GM04504 (cell line): ENCODE data around the gene TP53I13.
"Not testable (repeated sequence)": the region's sequence is repeated elsewhere in the genome, so short reads cannot be mapped to it uniquely, and the experiment has no call there.

ENCODE experiments used
- DNase-seq: peaks from one replicate; pipeline ENCODE4 v3.0.0-alpha.2; 2012; ENCODE audit warnings: low read depth

TP53I13 gene, protein sequence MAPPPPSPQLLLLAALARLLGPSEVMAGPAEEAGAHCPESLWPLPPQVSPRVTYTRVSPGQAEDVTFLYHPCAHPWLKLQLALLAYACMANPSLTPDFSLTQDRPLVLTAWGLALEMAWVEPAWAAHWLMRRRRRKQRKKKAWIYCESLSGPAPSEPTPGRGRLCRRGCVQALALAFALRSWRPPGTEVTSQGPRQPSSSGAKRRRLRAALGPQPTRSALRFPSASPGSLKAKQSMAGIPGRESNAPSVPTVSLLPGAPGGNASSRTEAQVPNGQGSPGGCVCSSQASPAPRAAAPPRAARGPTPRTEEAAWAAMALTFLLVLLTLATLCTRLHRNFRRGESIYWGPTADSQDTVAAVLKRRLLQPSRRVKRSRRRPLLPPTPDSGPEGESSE

DNA sequence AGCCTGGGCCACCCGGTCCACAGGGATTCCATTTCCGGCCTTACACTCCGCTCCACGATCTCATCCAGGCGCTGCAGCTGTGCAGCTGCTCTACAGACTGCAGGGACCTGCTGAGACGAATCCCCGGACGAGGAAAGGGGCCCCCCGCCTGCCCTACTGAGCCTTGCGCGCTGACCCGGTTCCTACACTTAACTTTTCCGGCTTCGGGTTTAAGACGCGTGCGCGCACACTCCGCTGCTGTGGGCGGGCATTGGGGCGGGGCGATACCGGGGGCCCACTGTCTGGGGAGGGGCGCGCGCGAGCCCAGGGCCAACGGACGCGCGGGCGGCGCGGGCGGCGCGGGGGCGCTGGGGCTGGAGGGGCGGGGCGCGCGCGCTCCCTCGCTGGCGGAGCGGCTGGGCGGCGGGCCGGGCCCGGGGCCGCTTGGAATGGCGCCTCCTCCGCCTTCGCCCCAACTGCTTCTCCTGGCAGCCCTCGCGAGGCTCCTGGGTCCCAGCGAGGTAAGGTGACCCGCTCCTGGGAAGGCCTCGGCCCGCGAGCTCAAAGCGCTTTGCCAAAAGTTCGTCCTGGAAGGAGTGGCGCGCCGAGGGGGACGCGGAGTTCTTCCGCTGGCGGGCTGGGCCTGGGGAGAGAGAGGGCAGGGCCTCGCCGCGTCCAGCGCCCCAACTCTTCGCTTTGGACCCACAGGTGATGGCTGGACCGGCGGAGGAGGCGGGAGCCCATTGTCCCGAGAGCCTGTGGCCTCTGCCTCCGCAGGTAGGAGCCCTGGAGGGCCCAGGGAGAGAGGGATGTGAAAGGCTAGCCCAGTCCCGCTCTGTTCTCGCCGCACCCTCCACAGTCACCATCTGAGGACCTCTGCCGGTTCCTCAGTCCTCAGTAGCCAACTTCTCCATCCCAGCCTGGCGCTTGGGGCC, at the start of gene TP53I13:
TP53I13 (plus strand) TSS at position 371 of the 914 bp plus-strand sequence; CDS start at position 429, 58 bp downstream.
- DNase-seq: peak; percentile 48

DNA sequence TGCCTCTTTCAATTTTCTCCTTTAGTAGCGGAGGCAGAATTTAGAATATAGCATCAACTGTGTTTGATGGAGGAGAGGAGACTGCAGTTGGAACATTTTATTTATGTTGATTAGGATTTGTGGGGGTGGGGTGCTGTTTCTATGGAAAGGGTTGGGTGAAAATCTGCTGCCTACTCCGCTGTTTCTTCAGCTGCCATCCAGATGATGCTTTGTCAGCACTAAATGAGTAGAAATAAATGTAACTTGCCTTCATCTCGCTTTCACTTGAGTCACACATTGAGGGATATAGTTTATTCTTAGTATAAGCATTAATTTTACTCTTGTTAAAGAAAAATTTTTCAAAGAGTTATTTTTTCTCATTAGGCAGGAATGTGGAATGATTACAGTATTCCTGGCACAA, 43.8 kb upstream of the TP53I13 start:
- no peak for DNase-seq

DNA sequence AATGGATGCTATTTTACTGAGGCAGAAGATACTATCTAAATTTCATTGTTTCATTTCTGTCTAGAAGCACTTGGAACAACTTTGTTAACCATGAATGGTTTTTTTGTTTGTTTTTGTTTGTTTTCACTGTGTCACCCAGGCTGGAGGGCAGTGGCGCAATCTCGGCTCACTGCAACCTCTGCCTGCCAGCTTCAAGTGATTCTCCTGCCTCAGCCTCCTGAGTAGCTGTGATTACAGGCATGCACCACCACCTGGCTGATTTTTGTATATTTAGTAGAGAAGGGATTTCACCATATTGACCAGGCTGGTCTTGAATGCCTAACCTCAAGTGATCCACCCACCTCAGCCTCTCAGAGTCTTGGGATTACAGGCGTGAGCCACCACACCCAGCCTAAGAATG, 42.2 kb upstream of the TP53I13 start:
- DNase-seq: no peak

DNA sequence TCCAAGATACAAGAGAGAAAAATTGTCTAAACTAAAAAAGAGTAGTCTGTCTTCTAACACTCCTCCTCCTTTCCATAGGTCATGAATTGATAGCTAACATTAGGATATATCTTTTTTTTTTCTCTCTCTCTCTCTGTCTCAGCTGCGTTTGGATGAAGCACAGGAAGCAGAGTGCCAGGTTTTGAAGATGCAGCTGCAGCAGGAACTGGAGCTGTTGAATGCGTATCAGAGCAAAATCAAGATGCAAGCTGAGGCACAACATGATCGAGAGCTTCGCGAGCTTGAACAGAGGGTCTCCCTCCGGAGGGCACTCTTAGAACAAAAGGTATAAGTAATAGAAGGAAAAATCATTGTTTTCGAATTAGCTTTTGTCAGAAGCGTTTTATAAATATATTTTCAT, 34.5 kb upstream of the TP53I13 start:
- DNase-seq: no peak

DNA sequence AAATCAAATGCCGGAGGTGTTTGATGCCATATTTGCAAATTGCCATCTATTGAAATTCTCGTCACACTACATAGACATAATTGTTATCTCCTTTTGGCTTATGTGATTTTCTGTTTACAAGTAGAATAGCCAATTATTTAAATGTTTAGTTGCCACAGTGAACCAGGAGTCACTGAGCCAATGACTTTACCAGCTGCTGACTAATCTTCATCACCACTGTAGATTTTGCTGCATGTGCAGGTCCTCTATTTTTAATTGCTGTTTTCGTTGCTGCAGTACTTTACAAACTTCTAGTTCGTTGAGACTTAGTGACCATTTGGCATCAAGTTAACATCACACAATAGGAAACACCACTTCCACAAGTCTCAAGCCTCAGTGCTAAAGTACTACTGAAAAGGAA, 24.4 kb upstream of the TP53I13 start:
- DNase-seq: no peak

DNA sequence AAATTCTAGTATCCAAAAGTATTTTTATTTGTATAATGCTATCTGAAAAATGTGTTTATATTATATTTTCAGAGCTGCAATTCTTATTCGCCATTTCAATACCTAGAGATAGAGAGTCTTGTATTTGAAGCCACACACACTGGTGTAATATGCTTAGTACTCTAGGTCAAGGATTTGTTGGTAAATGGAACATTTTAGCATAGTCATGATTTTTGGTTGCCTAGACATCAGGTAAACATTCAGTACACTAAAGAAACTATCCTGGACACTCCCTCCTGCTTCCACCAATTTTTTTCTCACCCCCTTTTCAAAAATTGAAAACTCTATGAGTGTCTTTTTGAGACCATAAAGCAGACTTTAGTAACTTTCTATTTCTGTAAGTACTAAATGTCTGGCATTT, 22.4 kb upstream of the TP53I13 start:
- no peak for DNase-seq

DNA sequence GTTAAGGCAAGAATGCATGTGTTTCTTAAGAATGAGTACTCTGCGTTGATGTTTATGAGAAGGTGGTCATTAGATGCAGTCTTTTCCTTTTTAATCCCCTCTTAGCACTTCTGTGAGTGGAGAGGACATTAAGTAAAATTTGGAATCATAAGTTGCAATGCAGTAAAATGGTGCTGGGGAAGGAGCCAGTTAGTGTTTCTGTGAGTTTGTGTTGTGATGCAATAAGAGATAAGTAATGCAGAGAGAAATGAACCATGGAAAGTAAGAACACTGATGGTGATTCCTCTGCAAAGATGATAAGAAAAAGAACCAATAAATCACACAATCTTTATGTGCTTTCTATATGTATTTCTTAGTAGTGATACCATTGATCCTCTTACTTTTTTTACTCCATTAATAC, 21.7 kb upstream of the TP53I13 start:
- DNase-seq: no peak

DNA sequence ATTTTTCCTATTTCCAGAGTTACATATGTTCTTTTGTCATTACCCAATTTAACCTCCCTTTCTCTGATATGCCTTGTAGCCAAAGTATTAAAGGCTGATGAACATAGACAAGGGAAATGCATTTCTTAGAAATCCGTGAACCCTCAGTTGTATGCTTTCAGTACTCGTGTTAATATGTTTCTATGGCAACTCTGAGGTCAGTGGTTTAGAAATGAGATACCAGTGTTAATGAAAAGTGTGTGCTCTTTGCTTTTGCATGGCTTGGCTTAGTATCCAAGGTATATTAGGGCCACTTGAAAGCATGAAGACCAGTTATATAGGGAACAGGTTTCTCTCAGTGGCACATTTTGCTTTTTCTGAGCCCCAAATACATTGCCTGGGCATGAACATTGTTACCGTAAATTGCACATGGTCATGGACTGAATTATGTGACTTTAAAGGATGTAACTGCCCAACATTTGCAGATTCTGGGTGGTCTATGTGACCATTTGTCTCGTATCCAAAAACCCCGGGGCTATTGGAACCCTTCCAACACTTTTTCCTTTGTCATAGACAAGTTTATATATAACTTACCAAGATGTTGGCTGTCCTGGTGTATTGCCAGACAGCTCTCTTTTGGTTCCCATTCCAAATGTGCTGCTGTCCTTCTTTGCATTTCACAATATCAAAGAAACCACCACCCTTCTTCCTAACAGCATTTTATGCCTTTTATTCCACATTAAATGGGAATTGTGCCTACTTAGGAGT, 19.2 kb upstream of the TP53I13 start:
- peak; percentile 8 for DNase-seq

DNA sequence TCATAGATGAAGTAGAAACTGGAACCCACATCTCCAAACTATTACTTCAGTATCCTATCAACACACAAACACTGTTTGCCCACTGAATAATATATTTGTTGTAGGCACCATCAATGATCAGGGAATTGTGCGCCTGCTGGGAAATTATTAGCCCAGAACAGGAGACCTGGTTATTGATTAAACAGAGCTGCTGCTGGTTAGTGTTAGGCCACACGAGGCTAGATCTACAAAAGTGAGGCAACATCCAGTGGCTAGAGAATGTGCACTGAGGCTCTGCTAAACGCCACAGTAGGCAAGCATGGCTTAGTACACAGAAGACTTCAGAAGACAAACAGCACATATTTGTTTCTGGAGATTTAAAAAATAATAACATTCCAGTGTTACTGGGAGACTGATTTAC, 12.7 kb upstream of the TP53I13 start:
- DNase-seq: no peak

DNA sequence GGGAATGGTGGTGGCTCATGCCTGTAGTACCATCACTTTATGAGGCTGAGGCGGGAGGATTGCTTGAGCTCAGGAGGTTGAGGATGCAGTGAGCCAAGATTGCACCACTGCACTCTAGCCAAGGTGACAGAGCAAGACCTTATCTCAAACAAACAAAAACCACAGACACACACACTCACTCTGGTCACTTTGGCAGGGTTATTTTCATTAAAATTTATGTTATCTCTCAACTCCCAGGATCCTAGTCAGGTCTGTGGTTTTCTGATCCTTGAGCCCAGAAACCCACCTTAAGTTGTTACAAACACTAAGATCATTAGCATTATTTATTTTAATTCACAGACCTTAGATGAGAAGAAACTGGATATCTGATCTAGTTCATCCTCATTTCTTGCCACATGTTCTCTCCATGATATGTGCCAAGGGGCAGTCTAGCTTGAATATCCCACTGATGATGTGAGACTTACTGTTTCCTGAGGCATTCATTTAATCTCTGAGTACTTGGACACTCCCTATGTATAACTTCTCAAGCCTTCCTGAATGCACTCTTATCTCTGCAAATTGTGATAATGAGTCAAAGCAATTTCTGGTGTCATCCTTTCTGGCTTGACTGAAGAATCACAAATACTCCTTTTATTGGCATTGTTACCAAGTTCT, 11.3 kb upstream of the TP53I13 start:
- DNase-seq: peak; percentile 16

DNA sequence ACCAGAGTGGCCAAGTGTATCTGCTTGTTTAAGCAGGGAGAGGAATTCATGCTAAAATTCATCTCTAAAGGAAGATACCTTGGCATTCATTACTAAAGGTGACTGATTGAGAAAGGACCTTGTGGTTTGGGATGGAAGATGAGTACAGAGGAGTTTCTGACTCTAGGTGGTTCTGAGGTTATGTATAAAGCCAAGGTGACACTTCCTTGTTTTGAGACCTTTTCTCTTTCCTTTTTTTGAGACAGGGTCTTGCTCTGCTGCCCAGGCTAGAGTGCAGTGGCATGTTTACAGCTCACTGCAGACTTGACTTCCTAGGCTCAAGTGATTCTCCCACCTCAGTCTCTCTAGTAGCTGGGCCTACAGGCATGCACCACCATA, 10.8 kb upstream of the TP53I13 start:
- DNase-seq: no peak

DNA sequence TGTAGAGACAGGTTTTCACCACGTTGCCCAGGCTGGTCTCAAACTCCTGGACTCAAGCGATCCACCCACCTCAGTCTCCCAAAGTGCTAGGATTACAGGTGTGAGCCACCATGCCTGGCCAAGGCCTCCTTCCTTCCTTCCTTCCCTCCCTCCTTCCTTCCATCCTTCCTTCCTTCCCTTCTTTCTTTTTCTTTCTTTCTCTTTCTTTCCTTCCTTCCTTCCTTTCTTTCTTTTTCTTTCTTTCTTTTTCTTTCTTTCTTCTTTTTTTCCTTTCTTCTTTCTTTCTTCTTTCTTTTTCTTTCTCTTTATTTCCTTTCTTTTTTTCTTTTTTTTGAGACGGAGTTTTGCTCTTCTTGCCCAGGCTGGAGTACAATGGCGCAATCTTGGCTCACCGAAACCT, 10.4 kb upstream of the TP53I13 start:
- DNase-seq: not testable (repeated sequence)

DNA sequence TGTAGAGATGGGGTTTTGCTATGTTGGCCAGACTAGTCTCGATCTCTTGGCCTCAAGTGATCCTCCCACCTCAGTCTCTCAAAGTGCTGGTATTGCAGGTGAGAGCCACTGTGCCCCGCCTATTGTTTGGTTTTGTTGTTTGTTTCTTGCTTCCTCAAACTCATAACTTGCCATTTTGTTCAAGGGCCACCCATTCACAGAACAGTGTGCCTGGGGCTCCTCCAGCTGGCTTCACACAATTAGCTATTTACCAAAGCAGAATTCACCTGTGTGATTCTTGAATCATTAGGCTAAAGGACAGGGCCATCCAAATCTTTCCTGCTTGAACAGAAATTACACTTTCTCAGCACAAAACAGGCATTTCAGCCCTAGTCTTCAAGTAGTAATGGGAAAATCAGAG, 8.9 kb upstream of the TP53I13 start:
- no peak for DNase-seq

DNA sequence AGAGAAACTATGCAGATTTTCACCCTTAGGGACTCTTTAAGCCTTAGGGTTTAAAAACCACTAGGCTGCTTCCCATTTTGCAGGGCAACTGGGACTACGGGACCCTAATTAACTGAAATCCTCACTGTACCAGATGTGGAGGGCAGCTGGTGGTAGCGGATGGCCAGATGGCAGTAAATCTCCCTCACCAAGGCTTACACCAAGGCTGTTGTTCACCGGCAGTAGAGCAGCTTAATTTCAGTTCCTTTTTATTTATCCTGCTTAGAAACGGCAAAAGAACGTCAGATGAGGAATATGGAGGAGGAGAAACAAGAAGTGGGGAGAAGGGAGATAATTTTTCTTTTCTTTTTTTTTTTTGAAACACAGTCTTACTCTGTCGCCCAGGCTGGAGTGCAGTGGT, 8.2 kb upstream of the TP53I13 start:
- no peak for DNase-seq

DNA sequence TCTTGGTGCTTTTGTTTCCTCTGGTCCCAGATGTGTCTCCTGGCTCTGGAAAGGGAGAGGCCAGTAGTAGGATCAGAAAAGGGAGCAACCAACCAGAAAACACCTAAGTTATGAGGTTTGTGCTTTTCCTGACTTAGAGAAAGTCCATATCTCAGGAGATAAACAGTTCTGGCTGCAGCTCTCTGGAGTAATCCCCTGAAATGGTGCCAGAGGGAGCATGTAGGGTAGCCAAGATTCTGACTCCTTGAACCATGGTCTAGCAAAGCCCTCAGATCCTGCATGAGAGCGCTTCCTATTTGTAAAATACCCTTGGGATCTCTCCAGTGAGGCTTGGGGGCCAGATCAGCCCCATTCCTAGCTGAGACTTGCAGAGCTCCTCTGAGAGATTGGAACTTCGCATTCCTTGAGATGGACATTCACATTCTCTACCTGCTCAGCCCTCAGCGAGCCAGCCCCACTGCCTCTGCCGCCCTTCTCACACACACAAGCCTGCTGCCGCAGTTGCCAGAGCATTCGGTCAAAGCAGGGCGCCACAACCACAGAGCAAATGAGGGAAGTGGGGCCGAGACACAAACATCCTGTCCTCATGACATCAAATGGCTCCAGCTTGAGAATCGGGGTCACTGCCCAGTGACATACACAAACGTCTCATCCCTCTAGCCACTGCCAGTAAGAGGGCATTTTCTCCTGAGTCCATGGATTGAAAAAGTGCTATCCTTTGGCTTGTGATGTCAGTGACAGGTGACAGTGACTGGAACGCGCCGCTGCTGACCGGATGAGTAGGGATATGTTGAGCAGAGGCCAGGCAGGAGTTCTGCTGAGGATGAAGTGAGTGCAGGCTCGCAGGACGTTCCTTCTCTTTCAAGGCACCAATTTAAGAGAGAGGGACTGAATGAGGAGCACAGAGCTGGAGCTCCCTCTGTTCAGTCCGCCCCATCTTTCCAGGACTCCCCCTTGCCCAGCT, 6.7 kb upstream of the TP53I13 start:
- DNase-seq: no peak

DNA sequence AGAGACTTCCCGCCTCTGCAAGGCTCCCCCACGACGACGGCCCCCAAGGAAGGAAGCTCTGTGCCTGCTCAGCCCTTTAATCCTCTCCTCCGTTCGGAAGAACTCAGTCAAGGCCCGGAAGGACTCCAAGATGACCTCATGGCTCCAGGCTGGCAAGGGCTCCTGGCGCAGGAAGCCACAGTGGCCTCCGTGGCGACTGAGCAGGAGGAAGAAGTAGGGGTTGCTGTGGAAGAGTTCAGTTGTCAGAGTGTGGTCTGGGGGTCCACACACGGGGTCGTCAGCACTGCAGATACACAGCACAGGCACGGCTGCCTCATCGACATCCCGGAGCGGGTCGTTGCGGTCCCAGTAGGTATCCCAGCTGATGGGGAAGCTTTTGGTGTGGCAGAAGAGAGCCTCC, 5.9 kb upstream of the TP53I13 start:
- no peak for DNase-seq

DNA sequence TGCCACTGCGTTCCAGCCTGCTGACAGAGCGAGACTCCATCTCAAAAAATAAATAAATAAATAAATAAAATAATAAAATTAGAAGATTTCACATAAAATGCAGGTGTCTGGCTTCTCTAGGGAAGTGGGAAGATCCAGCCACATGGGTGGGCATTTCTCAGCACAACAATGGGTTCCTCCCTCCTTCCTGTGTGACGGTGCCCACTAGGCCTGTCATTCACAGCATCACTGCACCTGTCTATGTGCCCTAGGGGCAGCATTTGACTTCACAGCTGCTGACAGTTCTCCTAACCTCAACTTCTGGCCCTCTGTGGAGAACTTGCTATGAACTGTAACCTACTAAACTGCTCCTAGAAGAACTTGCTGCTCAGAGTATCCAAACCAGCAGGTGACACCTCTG, 4.7 kb upstream of the TP53I13 start:
- DNase-seq: no peak

DNA sequence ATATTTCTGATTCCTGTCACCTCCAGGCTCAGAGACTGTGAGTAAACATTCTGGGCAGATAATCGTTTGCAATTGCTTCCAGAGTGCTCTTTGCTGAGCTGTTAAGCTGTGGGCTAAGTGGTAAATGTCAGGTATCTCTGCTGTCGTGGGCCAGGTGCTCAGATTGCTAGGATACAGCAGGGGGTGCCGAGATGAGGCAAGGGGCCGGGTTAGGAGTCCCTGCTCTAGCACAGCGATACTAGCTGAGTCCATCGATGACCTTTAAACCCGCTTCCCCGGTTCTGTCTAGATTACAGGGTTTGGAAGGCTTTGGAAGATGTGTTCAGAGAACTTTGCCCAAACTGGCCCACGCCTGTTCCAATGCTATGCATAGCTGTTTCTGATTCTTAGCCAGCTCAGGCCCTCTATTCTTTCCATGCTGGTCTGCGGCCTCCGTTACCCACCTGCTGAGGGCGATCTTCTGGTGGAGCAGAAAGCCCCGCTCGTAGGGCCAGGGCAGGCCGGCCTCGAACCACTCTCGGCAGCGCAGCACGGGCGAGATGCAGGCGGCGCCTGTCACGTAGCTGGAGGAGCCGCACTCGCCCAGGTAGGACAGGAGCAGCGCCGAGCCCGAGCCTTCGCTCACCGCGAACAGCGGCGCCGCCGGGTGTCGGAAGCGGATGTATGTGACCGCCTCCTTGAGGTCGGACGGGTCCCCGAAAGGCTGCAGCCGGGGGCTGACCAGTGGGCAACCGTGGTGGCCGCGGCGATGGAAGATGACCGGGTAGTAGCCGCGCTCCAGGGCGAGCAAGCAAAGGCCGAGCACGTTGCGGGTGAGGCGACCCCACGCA, 2.6 kb upstream of the TP53I13 start:
- DNase-seq: no peak

DNA sequence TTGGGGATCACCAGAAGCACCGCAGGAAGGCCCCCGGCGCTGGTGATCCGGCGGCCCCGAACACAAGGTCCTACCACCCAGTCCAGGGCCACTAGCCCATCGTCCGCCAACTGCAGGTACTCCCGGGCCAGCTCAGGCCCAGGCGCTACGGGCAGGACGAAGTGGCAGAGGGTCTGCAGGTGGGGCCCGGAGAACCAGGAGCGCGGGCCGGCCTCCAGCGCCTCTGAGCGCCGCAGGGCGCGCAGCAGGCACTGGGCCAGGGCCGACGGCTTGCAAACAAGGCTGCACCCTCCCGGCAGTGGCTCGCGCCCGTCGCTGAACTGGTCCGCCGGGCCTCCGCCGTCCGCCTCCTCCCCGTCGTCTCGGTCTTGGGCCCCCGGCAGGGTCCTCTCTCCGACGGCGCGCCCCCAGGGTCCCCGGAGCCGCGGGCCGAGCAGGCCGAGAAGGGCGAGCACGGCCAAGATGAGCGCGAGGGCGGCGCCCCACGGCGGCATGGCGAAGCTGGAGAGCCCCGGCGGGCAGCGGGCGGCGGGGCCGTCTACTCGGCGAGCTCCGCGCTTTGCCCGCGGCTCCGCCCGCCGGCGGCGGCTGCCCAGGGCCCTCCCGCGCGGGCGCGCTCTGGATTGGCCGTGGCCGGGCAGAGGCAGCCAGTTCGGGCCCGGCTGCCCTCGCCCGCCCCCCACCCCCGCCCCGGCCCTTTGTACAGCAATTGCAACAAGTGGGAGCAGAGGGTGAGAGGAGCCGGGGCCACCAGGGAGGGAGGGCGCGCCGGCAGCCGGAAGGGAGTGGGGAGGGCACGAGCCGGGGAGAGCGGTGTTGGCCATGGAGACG, 1.8 kb upstream of the TP53I13 start, which contains the start of gene ABHD15:
ABHD15 (minus strand) TSS at position 565 of the 831 bp plus-strand sequence; CDS start at position 494, 71 bp downstream.
- DNase-seq: peak; percentile 47
